RWPE1 (cell line): ENCODE measurements around the gene AURKAIP1.
A peak's percentile ranks its signal among the peaks of the same experiment; 100 is the strongest.

Source experiments
- CTCF ChIA-PET: fragments of 350-600 bp; sonication (Branson Sonifier 250); formaldehyde crosslinking; extraction: SDS; loops from one replicate; lab custom pipeline; 2021; lab: Yijun Ruan, JAX
- POLR2A ChIA-PET: fragments of 400-600 bp; formaldehyde crosslinking; extraction: SDS; loops from one replicate; lab custom pipeline; 2020; ENCODE audit warnings: antibody characterized with exemption; ENCODE audit not compliant: low non-redundant PET; lab: Yijun Ruan, JAX
- DNase-seq: peaks from one replicate; pipeline ENCODE4 v3.0.0; 2012; ENCODE audit warnings: low spot score
- H3K27ac ChIP-seq: fragments of 450-650 bp; 2 replicates; pipeline ENCODE4 v1.5.1; 2017
- TF ChIP-seq, protein P1 (sequence below): fragments of 450-650 bp; conservative IDR thresholded peaks from 2 replicates; pipeline ENCODE4 v1.5.1; 2017; ENCODE audit warnings: low read depth, mild to moderate bottlenecking

AURKAIP1 gene

DNA sequence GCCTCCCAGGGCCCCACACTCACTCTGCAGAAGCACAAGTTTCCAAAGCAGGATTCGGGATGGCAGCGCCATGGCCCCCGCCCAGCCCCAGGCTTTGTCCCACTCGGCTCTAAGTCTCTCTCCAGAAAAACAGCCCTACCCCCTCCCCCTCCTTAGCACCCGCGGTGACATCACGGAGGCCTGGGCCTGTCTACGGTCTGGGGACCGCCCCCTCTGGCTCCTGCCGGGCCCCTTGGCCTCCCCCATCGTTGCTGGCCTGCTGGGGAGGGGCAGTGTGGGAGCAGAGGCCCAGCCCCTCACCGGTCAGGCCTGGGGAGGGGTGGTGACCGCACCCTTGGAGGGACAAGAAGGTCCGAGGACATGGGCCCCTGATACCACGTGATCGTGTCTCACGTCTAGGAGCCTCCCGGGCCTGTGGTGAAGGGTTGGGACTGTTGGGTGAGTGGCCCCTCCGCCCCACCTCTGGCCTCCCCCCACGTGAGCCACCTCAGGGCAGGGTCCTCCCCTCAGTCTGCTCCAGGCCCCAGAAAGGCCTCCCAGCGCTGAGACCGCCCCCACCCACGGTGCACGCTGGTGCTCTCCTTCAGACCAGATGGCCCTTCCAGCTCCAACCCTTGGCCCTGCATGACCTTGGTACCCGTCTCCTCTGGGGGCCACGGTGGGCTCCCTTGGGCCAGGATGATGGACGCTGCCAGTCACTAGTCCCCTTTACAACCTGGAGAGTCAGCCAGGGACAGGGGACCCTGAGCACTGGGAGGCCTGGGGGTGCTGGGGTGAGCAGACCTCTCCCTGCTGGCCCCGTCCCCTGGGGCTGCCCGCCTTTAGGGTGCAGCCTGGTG is 16.4 kb downstream of the AURKAIP1 start, which contains the start of gene MXRA8:
TSS of gene MXRA8 (minus strand) at position 123 of the 839 bp plus-strand sequence. CDS start at position 72, 51 bp downstream.
- TF ChIP-seq, protein P1, sequence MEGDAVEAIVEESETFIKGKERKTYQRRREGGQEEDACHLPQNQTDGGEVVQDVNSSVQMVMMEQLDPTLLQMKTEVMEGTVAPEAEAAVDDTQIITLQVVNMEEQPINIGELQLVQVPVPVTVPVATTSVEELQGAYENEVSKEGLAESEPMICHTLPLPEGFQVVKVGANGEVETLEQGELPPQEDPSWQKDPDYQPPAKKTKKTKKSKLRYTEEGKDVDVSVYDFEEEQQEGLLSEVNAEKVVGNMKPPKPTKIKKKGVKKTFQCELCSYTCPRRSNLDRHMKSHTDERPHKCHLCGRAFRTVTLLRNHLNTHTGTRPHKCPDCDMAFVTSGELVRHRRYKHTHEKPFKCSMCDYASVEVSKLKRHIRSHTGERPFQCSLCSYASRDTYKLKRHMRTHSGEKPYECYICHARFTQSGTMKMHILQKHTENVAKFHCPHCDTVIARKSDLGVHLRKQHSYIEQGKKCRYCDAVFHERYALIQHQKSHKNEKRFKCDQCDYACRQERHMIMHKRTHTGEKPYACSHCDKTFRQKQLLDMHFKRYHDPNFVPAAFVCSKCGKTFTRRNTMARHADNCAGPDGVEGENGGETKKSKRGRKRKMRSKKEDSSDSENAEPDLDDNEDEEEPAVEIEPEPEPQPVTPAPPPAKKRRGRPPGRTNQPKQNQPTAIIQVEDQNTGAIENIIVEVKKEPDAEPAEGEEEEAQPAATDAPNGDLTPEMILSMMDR = no peak
- peak within 1 kb of the TSS; percentile 55 for H3K27ac ChIP-seq
- ChIA-PET CTCF (interaction anchor here (0.6 kb wide), 1 partner anchor 19 kb away, joined by 7 read pairs; no protein-coding TSS in a partner anchor), POLR2A (no interaction called here)
- no peak for DNase-seq

DNA sequence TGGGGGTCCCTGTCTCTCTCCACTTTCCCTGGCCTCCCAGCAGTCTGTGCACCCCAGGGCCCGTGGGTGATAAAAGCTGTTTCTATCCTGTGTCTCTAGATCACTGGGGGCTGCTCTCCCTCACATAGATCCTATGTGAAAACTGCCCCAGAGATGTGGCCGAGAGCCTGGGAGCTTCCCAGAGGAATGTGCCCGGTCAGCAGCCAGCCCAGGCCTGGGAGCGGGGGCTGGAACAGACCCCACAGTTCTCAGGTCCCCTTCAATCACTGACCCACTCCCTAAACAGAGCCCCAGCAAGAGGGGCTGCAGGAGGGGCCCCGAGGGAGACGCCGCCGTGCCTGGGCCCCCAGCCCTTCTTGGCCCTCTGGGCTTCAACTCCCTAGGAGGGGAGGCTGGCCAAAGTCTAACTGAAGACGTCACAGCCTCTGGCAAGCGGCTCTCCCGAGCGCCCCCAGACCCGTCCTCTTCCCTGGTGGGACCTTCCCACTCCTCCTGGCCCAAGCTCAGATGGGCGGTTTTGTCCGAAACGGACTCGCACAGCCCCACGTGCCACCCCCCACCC is 17.1 kb downstream of the AURKAIP1 start:
- TF ChIP-seq, protein P1 = no peak
- DNase-seq = no peak
- H3K27ac ChIP-seq = peak overlapping the region; percentile 55
- ChIA-PET POLR2A (no interaction called here), CTCF (interaction anchor here (0.6 kb wide), 1 partner anchor 20 kb away, joined by 7 read pairs; no protein-coding TSS in a partner anchor)

DNA sequence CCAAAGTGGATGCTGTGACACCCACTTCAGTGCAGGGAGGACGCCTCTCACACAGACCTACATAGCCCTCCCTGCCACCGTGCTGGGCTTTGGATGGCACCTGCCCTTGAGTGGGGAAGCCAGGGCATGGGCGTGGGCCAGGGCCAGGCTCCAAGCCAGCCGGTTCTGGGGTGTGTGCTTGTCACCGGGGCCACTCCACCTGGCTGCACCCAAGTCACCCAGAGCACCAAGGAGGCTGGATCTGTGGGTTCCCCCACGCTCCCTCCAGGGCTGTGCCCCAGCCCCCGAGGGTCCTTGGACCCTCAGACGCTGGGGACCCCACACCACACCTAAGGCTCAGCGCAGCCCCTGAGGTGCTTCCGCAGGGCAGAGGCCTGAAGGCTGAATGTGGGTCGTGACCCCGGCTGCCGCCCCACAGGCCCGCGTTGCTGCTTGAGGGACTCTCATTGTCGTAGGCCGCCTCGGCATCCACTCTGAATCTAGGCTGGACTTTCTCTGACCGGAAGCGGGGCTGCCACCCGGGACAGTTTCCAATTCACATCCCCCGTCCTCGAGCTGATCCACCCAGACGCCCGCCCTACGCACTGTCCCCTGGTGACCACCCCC is 18.1 kb downstream of the AURKAIP1 start:
- ChIA-PET CTCF (no interaction called here), POLR2A (no interaction called here)
- TF ChIP-seq, protein P1 = no peak
- no peak for DNase-seq
- H3K27ac ChIP-seq = peak overlapping the region; percentile 55; the same call in 1 of the 2 replicates

DNA sequence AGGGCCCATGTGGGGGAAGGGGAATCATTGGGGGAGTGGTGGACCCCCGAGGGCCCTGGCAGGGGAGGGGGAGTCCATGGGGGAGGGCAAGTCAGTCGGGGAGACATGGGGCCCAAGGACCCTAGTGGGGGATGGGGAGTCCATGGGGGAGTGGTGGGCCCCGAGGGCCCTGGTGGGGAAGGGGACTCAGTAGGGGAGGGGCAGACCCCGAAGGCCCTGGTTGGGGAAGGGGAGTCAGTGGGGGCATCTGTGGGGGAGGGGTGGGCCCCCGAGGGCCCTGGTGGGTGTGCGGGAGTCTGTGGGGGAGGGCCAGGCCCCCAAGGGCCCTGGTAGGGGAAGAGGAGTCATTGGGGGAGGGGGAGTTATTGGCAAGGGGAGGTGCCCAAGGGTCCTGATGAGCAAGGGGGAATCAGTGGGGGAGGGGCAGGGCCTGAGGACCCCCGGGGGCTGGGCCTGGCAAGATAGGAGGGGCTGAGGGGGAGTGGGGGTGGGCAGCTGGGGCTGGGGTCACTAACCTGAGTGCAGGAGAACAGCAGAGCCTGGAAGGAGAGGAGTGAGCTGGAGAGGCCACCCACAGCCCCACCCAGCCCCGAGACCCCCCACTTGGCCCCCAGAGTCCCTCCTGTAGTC is 18.7 kb downstream of the AURKAIP1 start:
- CTCF ChIA-PET = no interaction called here
- no peak for DNase-seq
- no peak overlapping the region for H3K27ac ChIP-seq
- TF ChIP-seq, protein P1 = no peak
- POLR2A ChIA-PET = no interaction called here

DNA sequence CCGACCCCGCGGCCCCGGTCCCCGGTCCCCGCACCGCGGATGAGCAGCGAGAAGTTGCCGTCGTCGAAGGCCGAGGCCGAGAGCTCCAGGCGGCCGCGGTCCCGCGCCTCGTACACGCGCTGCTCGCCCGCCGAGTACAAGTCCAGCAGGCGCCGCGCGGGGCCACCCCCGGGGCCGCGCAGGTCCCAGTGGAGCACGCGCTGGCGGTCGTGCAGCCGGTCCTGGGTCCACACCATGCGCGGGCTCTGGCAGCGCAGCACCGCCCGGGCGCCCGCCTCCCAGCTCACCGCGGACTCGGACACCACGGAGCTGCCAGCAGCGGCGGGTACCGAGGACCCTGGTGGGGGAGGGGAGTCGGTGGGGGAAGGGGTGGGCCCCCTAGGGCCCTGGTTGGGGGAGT is 19.6 kb downstream of the AURKAIP1 start:
- TF ChIP-seq, protein P1 = no peak
- ChIA-PET CTCF (interaction anchor here (1.0 kb wide), 1 partner anchor 16 kb away, joined by 4 read pairs; no protein-coding TSS in a partner anchor), POLR2A (no interaction called here)
- no peak overlapping the region for H3K27ac ChIP-seq
- DNase-seq = no peak
